ENCODE data around the gene NKTR. TPM values are rescaled to one million over a fixed set of nuclear protein-coding genes. Genes with fewer than 3 reads are reported as not detected.

Gene NKTR
- total RNA-seq, 1 experiment from 2014 or later: 2.7 TPM

- in situ Hi-C loops (cut with HindIII; ENCODE audit: low pct_unique_long_range_greater_than_20kb, low sequenced_read_pairs): no loop called here
- DNase-seq (ENCODE audit: low read depth): no peak
These were observed 57.2 kb downstream of the NKTR start for GRCh38 chr3:42657675-42658074.

- no peak for DNase-seq (ENCODE audit: low read depth)
- in situ Hi-C loops (cut with HindIII; ENCODE audit: low pct_unique_long_range_greater_than_20kb, low sequenced_read_pairs): no loop called here
These were observed 57.7 kb downstream of the NKTR start for GRCh38 chr3:42658091-42658770.

- in situ Hi-C loops (cut with HindIII; ENCODE audit: low pct_unique_long_range_greater_than_20kb, low sequenced_read_pairs): no loop called here
- DNase-seq (ENCODE audit: low read depth): no peak
These were observed 58.4 kb downstream of the NKTR start for GRCh38 chr3:42658771-42659390.

GRCh38 chr3:42659451-42660130, 59.1 kb downstream of the NKTR start:
- no peak for DNase-seq (ENCODE audit: low read depth)
- in situ Hi-C loops (cut with HindIII; ENCODE audit: low pct_unique_long_range_greater_than_20kb, low sequenced_read_pairs): no loop called here

DNA sequence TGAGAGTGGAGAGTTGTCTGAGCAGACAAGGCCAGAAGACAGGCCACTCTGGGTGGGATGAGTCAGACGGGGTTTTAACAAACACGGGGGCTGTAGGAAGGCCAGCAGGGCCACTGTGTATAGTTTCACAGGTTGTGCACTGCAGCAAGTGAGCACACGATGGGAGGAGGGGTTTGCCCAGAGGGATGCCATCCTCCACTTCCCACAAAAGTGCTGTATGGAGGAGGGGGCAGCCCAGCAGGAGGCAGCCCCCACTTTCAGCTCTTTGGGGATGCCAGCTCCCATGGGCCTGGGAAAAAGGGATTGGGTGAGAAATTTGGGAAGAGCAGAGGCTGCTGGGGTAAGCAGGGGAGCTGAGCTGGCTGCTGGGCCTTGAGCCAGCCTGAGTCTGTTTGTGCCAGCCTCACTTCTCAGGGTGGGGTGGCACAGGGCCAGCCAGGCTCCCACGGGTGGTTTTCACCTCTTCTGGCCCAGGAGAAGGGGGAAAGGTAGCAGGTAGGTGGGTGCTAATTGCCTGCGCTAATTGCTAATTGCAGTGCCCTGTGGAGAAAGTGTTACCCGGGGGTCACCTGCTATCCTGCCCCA, 59.7 kb downstream of the NKTR start:
- DNase-seq (ENCODE audit: low read depth): no peak
- in situ Hi-C loops (cut with HindIII; ENCODE audit: low pct_unique_long_range_greater_than_20kb, low sequenced_read_pairs): no loop called here

GRCh38 chr3:42660898-42661297, 60.4 kb downstream of the NKTR start:
- DNase-seq (ENCODE audit: low read depth): no peak
- in situ Hi-C loops (cut with HindIII; ENCODE audit: low pct_unique_long_range_greater_than_20kb, low sequenced_read_pairs): no loop called here

- in situ Hi-C loops (cut with HindIII; ENCODE audit: low pct_unique_long_range_greater_than_20kb, low sequenced_read_pairs): no loop called here
- DNase-seq (ENCODE audit: low read depth): no peak
These were observed 61.1 kb downstream of the NKTR start for GRCh38 chr3:42661593-42662022.

DNA sequence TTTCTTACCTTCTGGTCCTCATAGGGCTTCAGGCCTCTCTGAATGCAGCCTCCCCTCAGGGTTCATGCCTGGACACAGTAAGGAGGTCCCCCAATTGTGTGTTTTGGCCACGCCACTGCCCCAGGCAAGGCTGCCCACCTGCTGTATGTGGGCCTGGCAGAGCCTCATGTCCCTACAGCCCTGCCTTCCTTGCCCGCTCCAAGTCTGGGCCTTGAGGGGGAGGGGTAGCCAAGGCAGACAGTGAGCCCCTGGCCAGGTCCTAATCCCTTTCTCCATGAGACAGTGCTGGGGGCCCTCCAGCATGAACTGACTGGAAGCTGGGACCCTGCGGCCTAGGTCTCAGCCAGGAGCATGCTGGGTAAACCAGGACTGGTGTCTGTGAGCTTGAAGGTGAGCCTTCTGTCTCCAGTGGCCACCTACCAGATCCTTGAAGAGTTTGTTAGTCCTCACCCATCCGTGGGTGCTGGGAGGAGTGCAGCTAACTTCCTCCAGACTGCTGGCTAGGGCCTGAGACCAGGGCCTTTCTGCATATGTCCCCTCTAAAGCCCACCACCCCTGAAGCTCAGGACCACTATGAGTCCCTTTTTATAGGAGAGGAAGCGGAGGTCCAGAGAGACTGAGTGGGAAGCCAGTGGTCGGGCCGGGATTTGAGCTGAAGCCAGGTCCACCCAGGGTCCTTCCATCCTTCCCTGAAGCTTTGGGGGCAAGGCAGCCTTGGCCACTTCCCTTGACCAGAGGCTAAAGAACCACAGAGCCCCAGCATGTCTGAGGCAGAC, 61.7 kb downstream of the NKTR start:
- DNase-seq (ENCODE audit: low read depth): no peak
- in situ Hi-C loops (cut with HindIII; ENCODE audit: low pct_unique_long_range_greater_than_20kb, low sequenced_read_pairs): no loop called here

DNA sequence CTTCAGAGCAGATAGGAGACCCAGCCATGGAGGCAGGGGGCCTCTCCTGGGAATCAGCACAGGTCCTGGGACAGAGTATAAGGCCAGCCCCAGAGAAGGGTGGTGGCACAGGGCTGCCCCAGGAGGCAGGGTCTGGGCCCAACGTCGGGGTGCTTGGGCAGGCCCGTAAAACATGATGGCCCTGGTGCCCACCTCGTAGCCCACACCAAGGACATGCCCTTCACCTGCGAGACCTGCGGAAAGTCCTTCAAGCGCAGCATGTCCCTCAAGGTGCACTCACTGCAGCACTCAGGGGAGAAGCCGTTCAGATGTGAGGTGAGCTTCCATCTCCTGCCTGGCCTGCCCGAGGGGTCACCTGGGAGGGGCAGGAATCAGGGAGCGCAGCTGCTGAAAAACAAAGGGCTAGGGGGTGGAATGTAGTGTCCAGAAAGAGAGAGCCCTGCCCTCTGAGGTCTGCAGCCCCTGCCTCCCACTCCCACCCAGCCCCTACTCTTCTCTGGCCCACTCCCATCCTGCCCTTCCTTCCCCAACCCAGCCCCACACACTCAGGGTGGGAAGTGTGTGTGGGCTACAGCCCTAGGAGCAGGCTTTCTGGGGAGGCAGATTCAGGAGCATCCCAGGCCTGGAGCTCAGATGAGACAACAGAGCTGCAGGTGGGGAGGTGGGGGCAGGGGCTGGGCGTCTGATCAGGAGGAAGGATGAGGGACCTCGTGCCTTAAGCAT, 62.5 kb downstream of the NKTR start:
- no peak for DNase-seq (ENCODE audit: low read depth)
- in situ Hi-C loops (cut with HindIII; ENCODE audit: low pct_unique_long_range_greater_than_20kb, low sequenced_read_pairs): no loop called here

DNA sequence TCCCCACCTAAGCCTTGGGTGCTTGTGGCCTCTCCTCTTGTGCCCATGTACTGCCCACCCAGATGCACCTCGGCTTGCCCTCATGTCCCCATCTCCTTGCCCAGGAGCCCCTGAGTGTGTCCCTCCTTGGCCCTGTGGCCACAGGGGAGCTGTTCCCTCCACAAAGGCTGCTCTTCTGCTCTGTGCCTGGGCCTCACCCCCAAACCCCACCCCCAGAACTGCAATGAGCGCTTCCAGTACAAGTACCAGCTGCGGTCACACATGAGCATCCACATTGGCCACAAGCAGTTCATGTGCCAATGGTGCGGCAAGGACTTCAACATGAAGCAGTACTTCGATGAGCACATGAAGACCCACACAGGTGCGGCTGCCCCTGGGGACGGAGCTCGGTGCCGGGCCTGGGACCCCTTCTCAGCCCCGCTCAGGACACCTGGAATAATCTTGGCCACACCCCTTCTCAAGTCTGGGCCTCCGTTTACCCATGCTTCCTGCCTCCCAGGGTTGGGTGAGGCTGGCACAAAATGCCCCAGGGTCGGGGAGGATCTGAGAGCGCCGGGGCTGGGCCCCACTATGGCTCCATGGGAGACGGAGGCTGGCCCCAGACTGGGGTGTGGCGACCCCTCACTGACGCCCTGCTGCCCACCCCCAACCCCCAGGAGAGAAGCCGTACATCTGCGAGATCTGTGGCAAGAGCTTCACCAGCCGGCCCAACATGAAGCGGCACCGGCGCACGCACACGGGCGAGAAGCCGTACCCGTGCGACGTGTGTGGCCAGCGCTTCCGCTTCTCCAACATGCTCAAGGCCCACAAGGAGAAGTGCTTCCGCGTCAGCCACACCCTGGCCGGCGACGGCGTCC, 63.3 kb downstream of the NKTR start:
- in situ Hi-C loops (cut with HindIII; ENCODE audit: low pct_unique_long_range_greater_than_20kb, low sequenced_read_pairs): no loop called here
- DNase-seq (ENCODE audit: low read depth): no peak

GRCh38 chr3:42664438-42664803, 63.9 kb downstream of the NKTR start:
- in situ Hi-C loops (cut with HindIII; ENCODE audit: low pct_unique_long_range_greater_than_20kb, low sequenced_read_pairs): no loop called here
- DNase-seq (ENCODE audit: low read depth): no peak

- DNase-seq (ENCODE audit: low read depth): no peak
- in situ Hi-C loops (cut with HindIII; ENCODE audit: low pct_unique_long_range_greater_than_20kb, low sequenced_read_pairs): no loop called here
These were observed 64.8 kb downstream of the NKTR start for GRCh38 chr3:42665050-42665878.

DNA sequence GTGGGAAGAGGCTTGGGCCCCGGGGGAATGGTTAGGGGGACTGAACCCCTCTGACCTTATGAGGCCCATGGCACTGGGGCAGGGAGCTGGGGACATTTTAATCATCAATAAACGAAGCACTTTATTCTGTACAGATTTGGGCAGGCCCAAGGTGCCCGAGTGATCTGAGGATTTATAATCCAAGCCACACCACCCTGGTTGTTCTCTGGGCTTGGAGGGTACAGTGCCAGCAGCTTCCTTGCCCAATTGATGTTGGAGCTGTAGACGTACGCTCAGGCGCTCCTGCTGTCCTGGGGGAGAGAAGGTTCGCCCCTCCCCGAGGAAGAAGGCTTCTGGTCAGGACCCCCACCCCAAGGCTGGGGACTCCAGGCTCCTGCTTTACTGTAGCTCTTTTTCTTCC, 65.5 kb downstream of the NKTR start:
- in situ Hi-C loops (cut with HindIII; ENCODE audit: low pct_unique_long_range_greater_than_20kb, low sequenced_read_pairs): no loop called here
- DNase-seq (ENCODE audit: low read depth): no peak

GRCh38 chr3:42666577-42666998, 66.1 kb downstream of the NKTR start:
- no peak for DNase-seq (ENCODE audit: low read depth)
- in situ Hi-C loops (cut with HindIII; ENCODE audit: low pct_unique_long_range_greater_than_20kb, low sequenced_read_pairs): no loop called here

GRCh38 chr3:42667096-42667522, 66.6 kb downstream of the NKTR start:
- in situ Hi-C loops (cut with HindIII; ENCODE audit: low pct_unique_long_range_greater_than_20kb, low sequenced_read_pairs): no loop called here
- no peak for DNase-seq (ENCODE audit: low read depth)

Measured in Caki2 (cell line).